Endothelial cell of umbilical vein (primary cell): ENCODE results near the gene CLOCK. TPM values are rescaled to one million over a fixed set of nuclear protein-coding genes. Genes with fewer than 3 reads are reported as not detected.

ENCODE experiments used
- BruUV-seq: library from RNA; stranded (reverse); fragments of 400-500 nt; replicated peaks from 2 replicates; lab custom pipeline; 2021; lab: Mats Ljungman, UMichigan
- CTCF ChIA-PET: fragments of 300-600, 350-600 bp; sonication (Branson Sonifier 250); formaldehyde crosslinking; loops from one replicate; lab custom pipeline; 2021; ENCODE audit warnings: antibody characterized with exemption, inconsistent platforms; lab: Charles Lee
- POLR2A ChIA-PET: fragments of 300-600, 350-600 bp; sonication (Branson Sonifier 250); formaldehyde crosslinking; loops from one replicate; lab custom pipeline; 2021; ENCODE audit warnings: antibody characterized with exemption, inconsistent platforms; lab: Charles Lee
- DNase-seq: peaks from one replicate; pipeline ENCODE4 v3.0.0-alpha.2; 2011; ENCODE audit warnings: low read depth, low spot score
- FAIRE-seq: peaks from 2 replicates; lab custom pipeline; 2011; peaks lifted over from hg19 to GRCh38; lab: Jason Lieb, UNC
- H2AFZ ChIP-seq: 2 replicates; pipeline ENCODE4 v1.6.0; 2012; ENCODE audit warnings: low read depth, low read length, control low read depth, inconsistent platforms
- H3K27ac ChIP-seq: 2 replicates; pipeline ENCODE4 v1.5.1; 2011; ENCODE audit warnings: low read depth, mild to moderate bottlenecking, control low read depth, low read length, moderate library complexity; ENCODE audit not compliant: insufficient read depth
- H3K27me3 ChIP-seq, 2 experiments: 2 replicates each; pipeline versions ENCODE4 v1.6.0 to v1.6.1; 2011; ENCODE audit warnings: low read length in 2 of 2, mixed read lengths in 1 of 2; ENCODE audit not compliant: control insufficient read depth in 2 of 2, insufficient read depth in 2 of 2
- H3K36me3 ChIP-seq, 2 experiments: 2 replicates in 1 of 2; 3 replicates in 1 of 2; pipeline ENCODE4 v1.5.1; 2011; ENCODE audit warnings: low read length in 2 of 2, mild to moderate bottlenecking in 1 of 2, moderate library complexity in 1 of 2; ENCODE audit not compliant: control insufficient read depth in 2 of 2, insufficient read depth in 2 of 2; ENCODE audit errors: extremely low read depth in 1 of 2
- H3K4me1 ChIP-seq: 3 replicates; pipeline ENCODE4 v1.5.1; 2011; ENCODE audit warnings: mild to moderate bottlenecking, low read length; ENCODE audit not compliant: control insufficient read depth, insufficient read depth; ENCODE audit errors: extremely low read depth
- H3K4me2 ChIP-seq: 2 replicates; pipeline ENCODE4 v1.6.1; 2011; ENCODE audit warnings: low read length, control low read depth, mixed read lengths; ENCODE audit not compliant: insufficient read depth
- H3K4me3 ChIP-seq, 3 experiments: fragments of 200-600 bp in 1 of 3; sonication (generic), shearing (Covaris generic) in 1 of 3; replicated peaks in 1 of 3; 2 replicates each; pipeline ENCODE4 v1.5.1; 2011 to 2016; ENCODE audit warnings: control low read depth in 3 of 3, low read length in 3 of 3, mild to moderate bottlenecking in 2 of 3, inconsistent platforms in 1 of 3, low read depth in 1 of 3, moderate library complexity in 1 of 3; ENCODE audit not compliant: insufficient read depth in 1 of 3
- H3K79me2 ChIP-seq: 2 replicates; pipeline ENCODE4 v1.6.0; 2012; ENCODE audit warnings: low read length, inconsistent platforms; ENCODE audit not compliant: control insufficient read depth, insufficient read depth
- H3K9ac ChIP-seq: replicated peaks from 2 replicates; pipeline ENCODE3; 2011; ENCODE audit warnings: low read length, control low read depth; ENCODE audit not compliant: insufficient read depth; ENCODE audit errors: extremely low read depth
- H3K9me1 ChIP-seq: replicated peaks from 3 replicates; pipeline ENCODE4 v1.6.0; 2011; ENCODE audit warnings: mild to moderate bottlenecking, low read length; ENCODE audit not compliant: control insufficient read depth, insufficient read depth; ENCODE audit errors: extremely low read depth
- H3K9me3 ChIP-seq: replicated peaks from 2 replicates; pipeline ENCODE4 v1.5.1; 2012; ENCODE audit warnings: low read length, inconsistent platforms; ENCODE audit not compliant: control insufficient read depth, insufficient read depth
- H4K20me1 ChIP-seq: replicated peaks from 2 replicates; pipeline ENCODE3; 2011; ENCODE audit warnings: mild to moderate bottlenecking, low read length; ENCODE audit not compliant: control insufficient read depth, insufficient read depth; ENCODE audit errors: extremely low read depth
- CTCF ChIP-seq, 2 donors: IDR thresholded peaks; 1 replicate in 1 of 2; 2 replicates in 1 of 2; pipeline ENCODE4 v1.5.1; 2011; ENCODE audit warnings: low read length in 2 of 2, mild to moderate bottlenecking in 2 of 2, moderate library complexity in 2 of 2, control low read depth in 1 of 2, inconsistent platforms in 1 of 2, low read depth in 1 of 2; ENCODE audit not compliant: insufficient read depth in 1 of 2; ENCODE audit errors: extremely low read depth in 1 of 2
- EZH2 ChIP-seq: IDR thresholded peaks from 2 replicates; pipeline ENCODE4 v1.6.1; 2012; ENCODE audit warnings: borderline replicate concordance, low read depth, mild to moderate bottlenecking, moderate library complexity, low read length, inconsistent platforms; ENCODE audit not compliant: severe bottlenecking
- FOS ChIP-seq: IDR thresholded peaks from 2 replicates; pipeline ENCODE4 v1.6.1; 2011; ENCODE audit warnings: mild to moderate bottlenecking, low read length, moderate library complexity, borderline replicate concordance; ENCODE audit not compliant: insufficient read depth
- GATA2 ChIP-seq: IDR thresholded peaks from 2 replicates; pipeline ENCODE4 v1.7.0; 2011; ENCODE audit warnings: low read depth, mild to moderate bottlenecking, moderate library complexity, mixed read lengths, low read length; ENCODE audit not compliant: insufficient read length, insufficient read depth
- JUN ChIP-seq: IDR thresholded peaks from 2 replicates; pipeline ENCODE4 v1.6.1; 2011; ENCODE audit warnings: borderline replicate concordance, low read depth; ENCODE audit not compliant: insufficient read length, insufficient read depth
- MYC ChIP-seq: IDR thresholded peaks from one replicate; pipeline ENCODE4 v1.6.1; 2011; ENCODE audit warnings: mild to moderate bottlenecking, low read depth, low read length
- POLR2A ChIP-seq: IDR thresholded peaks from 2 replicates; pipeline ENCODE4 v1.6.1; 2012; ENCODE audit warnings: low read depth, mild to moderate bottlenecking, control low read depth, low read length
- POLR2AphosphoS5 ChIP-seq: IDR thresholded peaks from 2 replicates; pipeline ENCODE4 v1.6.1; 2012; ENCODE audit warnings: low read depth, mild to moderate bottlenecking, control low read depth, low read length, moderate library complexity; ENCODE audit not compliant: insufficient read depth
- dilution Hi-C: fragments of 300-500 bp; cut with MboI; formaldehyde crosslinking; loops from one replicate; pipeline ENCODE4 v1.15.0; 2019; ENCODE audit warnings: low sequenced_read_pairs; ENCODE audit not compliant: extremely low pct_ligation_motif_present
- intact Hi-C: fragments of 100-400 bp; cut with micrococcal nuclease; formaldehyde crosslinking; loops from one replicate; pipeline ENCODE4 v1.10.0; 2022
- polyA plus RNA-seq, 4 experiments: library from polyadenylated mRNA; depleted of rRNA in 3 of 4; stranded (reverse) in 3 of 4; unstranded in 1 of 4; fragments of >200 nt; gene quantifications; 2 replicates each; pipeline versions ENCODE4 v1.2.1 to v1.2.3, GENCODE V29; 2011 to 2012; ENCODE audit warnings: missing spikeins in 1 of 4
- total RNA-seq: library from RNA; stranded (reverse); gene quantifications from 2 replicates; pipeline ENCODE4 v1.2.3, GENCODE V29; 2021
- TF ChIP-seq, protein P1 (sequence below): IDR thresholded peaks from 2 replicates; pipeline ENCODE4 v1.6.1; 2011; ENCODE audit not compliant: insufficient read depth, insufficient read length

Gene CLOCK
- total and polyA plus RNA-seq, 2 donors (not counting 3 experiments of a cell fraction or from before 2014, with no cell fraction given): 7.5 to 23.8 TPM

- H3K27me3 ChIP-seq: no peaks in the 10 kb centered on the region
- no peaks in the 10 kb centered on the region for H3K9me3 ChIP-seq
- H3K27ac ChIP-seq: no peak overlapping the region
- no peaks in the 10 kb centered on the region for H3K9me1 ChIP-seq
- H3K79me2 ChIP-seq: peaks cover 91% of the 10 kb centered on the region
- H3K4me2 ChIP-seq: no peak overlapping the region
- TF ChIP-seq, protein P1, sequence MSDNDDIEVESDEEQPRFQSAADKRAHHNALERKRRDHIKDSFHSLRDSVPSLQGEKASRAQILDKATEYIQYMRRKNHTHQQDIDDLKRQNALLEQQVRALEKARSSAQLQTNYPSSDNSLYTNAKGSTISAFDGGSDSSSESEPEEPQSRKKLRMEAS: no peak
- TF ChIP-seq POLR2AphosphoS5 (no peak), MYC (no peak), JUN (no peak), GATA2 (no peak), FOS (no peak), CTCF (IDR thresholded peaks at IDR 0.05; ENCODE audit: extremely low read depth in 1 of 2, insufficient read depth in 1 of 2, low read depth in 1 of 2, low read length in 2 of 2) (no peak), EZH2 (no peak), POLR2A (no peak)
- intact Hi-C loops: no loop called here
- POLR2A ChIA-PET: no interaction called here
- FAIRE-seq (no peak), DNase-seq (no peak)
- peaks cover 6 to 25% of the 10 kb centered on the region in 2 experiments for H3K36me3 ChIP-seq
- BruUV-seq: no TSS peak
- H3K4me1 ChIP-seq: no peaks in the 10 kb centered on the region
- peaks cover 21% of the 10 kb centered on the region for H4K20me1 ChIP-seq
- CTCF ChIA-PET: no interaction called here
- dilution Hi-C loops: no loop called here
- H2AFZ ChIP-seq: no peak overlapping the region
- H3K9ac ChIP-seq: no peak overlapping the region
- H3K4me3 ChIP-seq: no peak overlapping the region
Measured at GRCh38 chr4:55405073-55405472, 141.6 kb downstream of the CLOCK start.
